Natural killer cell (primary cell): Measurements from ENCODE around the gene WNT4. TPM values are rescaled to one million over a fixed set of nuclear protein-coding genes. Genes with fewer than 3 reads are reported as not detected.

Source experiments
- ATAC-seq, 3 donors: fragments of 150-1000 bp in 2 of 3; fragments of 200-7000 bp in 1 of 3; cut with Tn5 transposase; 1 replicate in 1 of 3; 2 replicates in 2 of 3; pipeline ENCODE4 v1.10.0; 2021; ENCODE audit warnings: mild to moderate bottlenecking in 2 of 3, moderate library complexity in 2 of 3
- DNase-seq, 2 donors: peaks; one replicate each; pipeline versions ENCODE4 v3.0.0 to v3.0.0-alpha.2; 2013 to 2021; ENCODE audit warnings: mixed read lengths in 1 of 2
- H3K27ac ChIP-seq: one replicate; pipeline ENCODE4 v1.5.1; 2013; ENCODE audit warnings: mild to moderate bottlenecking, low read length
- H3K27me3 ChIP-seq: one replicate; pipeline ENCODE4 v1.6.1; 2013; ENCODE audit warnings: low read length; ENCODE audit not compliant: control insufficient read depth, insufficient read depth
- H3K36me3 ChIP-seq: one replicate; pipeline ENCODE4 v1.6.1; 2013; ENCODE audit warnings: low read length; ENCODE audit not compliant: control insufficient read depth, insufficient read depth
- H3K4me1 ChIP-seq: one replicate; pipeline ENCODE4 v1.6.1; 2013; ENCODE audit warnings: low read length; ENCODE audit not compliant: control insufficient read depth, insufficient read depth
- H3K4me3 ChIP-seq: one replicate; pipeline ENCODE4 v1.5.1; 2013; ENCODE audit warnings: low read length
- H3K9me3 ChIP-seq: one replicate; pipeline ENCODE4 v1.6.1; 2013; ENCODE audit warnings: low read length; ENCODE audit not compliant: control insufficient read depth, insufficient read depth
- H3K27ac Mint-ChIP-seq, 2 donors: one replicate each; pipeline ENCODE4 v1.8.0; 2022; ENCODE audit warnings: mild to moderate bottlenecking in 2 of 2, mixed read lengths in 2 of 2, moderate library complexity in 1 of 2
- H3K27me3 Mint-ChIP-seq, 2 donors: one replicate each; pipeline ENCODE4 v1.8.0; 2022; ENCODE audit warnings: low read depth in 2 of 2, mixed read lengths in 2 of 2
- H3K36me3 Mint-ChIP-seq: one replicate; pipeline ENCODE4 v1.8.0; 2022; ENCODE audit warnings: mixed read lengths
- H3K4me1 Mint-ChIP-seq, 2 donors: one replicate each; pipeline ENCODE4 v1.8.0; 2022; ENCODE audit warnings: mixed read lengths in 2 of 2
- H3K4me3 Mint-ChIP-seq: one replicate; pipeline ENCODE4 v1.8.0; 2022; ENCODE audit warnings: mild to moderate bottlenecking, moderate library complexity, mixed read lengths
- H3K9me3 Mint-ChIP-seq, 2 donors: one replicate each; pipeline ENCODE4 v1.8.0; 2022; ENCODE audit warnings: mixed read lengths in 2 of 2
- WGBS: methylation state at CpG from one replicate; pipeline ENCODE4 v1.1.7; 2013; ENCODE audit warnings: missing lambda C conversion rate; ENCODE audit not compliant: insufficient coverage; 5-methylcytosine and 5-hydroxymethylcytosine counted together
- intact Hi-C: fragments of 100-400 bp; cut with micrococcal nuclease; formaldehyde crosslinking; loops from one replicate; pipeline ENCODE4 v1.14.2; 2022
- total RNA-seq, 4 donors: library from RNA; stranded (reverse); fragments of 120-200 nt in 1 of 4; gene quantifications; one replicate each; pipeline versions ENCODE4 v1.2.3 to v1.2.4, GENCODE V29; 2013 to 2022
- TF ChIP-seq, protein P1 (sequence below): fragments of 200-600 bp; IDR thresholded peaks from one replicate; pipeline ENCODE4 v1.8.0; 2022; ENCODE audit warnings: antibody characterized with exemption

The WNT4 gene
- total RNA-seq, 3 donors from 2014 or later (not counting 1 experiment from before 2014, with no cell fraction given): not detected

GRCh38 chr1:22189619-22190018 is 46.7 kb upstream of the WNT4 start:
- 72% methylated on average over 4 of the region's 4 CpGs for WGBS
- Histone ChIP-seq H3K27me3 (peaks cover 2% of the 10 kb centered on the region), H3K27ac (no peak overlapping the region), H3K4me3 (no peak overlapping the region), H3K36me3 (no peaks in the 10 kb centered on the region), H3K9me3 (no peaks in the 10 kb centered on the region), H3K4me1 (no peaks in the 10 kb centered on the region)
- no peak overlapping the region for H3K4me3 Mint-ChIP-seq
- intact Hi-C loops: no loop called here
- ATAC-seq: no peak
- peaks cover 0 to 4% of the 10 kb centered on the region in 2 donors for H3K4me1 Mint-ChIP-seq
- TF ChIP-seq, protein P1, sequence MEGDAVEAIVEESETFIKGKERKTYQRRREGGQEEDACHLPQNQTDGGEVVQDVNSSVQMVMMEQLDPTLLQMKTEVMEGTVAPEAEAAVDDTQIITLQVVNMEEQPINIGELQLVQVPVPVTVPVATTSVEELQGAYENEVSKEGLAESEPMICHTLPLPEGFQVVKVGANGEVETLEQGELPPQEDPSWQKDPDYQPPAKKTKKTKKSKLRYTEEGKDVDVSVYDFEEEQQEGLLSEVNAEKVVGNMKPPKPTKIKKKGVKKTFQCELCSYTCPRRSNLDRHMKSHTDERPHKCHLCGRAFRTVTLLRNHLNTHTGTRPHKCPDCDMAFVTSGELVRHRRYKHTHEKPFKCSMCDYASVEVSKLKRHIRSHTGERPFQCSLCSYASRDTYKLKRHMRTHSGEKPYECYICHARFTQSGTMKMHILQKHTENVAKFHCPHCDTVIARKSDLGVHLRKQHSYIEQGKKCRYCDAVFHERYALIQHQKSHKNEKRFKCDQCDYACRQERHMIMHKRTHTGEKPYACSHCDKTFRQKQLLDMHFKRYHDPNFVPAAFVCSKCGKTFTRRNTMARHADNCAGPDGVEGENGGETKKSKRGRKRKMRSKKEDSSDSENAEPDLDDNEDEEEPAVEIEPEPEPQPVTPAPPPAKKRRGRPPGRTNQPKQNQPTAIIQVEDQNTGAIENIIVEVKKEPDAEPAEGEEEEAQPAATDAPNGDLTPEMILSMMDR: no peak
- no peaks in the 10 kb centered on the region for H3K9me3 Mint-ChIP-seq
- no peaks in the 10 kb centered on the region for H3K36me3 Mint-ChIP-seq
- H3K27me3 Mint-ChIP-seq: peaks cover 17 to 18% of the 10 kb centered on the region in 2 donors
- H3K27ac Mint-ChIP-seq: no peak overlapping the region
- no peak for DNase-seq

DNA sequence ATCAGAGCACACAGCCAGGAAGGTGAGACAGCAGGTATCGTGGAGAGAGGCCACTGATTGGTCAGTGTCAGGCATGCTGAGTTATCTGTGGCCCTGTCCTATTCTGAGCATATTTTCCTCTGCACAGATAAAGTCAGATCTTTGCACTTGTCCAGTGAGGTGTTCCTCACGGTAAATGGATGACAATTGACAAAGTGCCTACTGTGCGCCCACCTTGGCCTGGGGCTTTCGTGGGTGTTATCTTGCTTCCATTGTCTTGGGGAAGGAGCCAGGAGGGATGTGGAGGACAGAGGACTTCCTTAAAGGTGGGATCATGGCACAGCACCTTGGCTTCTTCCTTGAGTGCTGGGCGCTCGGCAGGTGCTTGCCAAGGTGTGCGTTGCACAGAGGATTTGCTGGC is 46.0 kb upstream of the WNT4 start:
- peaks cover 0 to 4% of the 10 kb centered on the region in 2 donors for H3K4me1 Mint-ChIP-seq
- Histone ChIP-seq H3K27me3 (peaks cover 2% of the 10 kb centered on the region), H3K36me3 (no peaks in the 10 kb centered on the region), H3K27ac (no peak overlapping the region), H3K9me3 (no peaks in the 10 kb centered on the region), H3K4me3 (no peak overlapping the region), H3K4me1 (no peaks in the 10 kb centered on the region)
- peaks cover 20 to 25% of the 10 kb centered on the region in 2 donors for H3K27me3 Mint-ChIP-seq
- H3K27ac Mint-ChIP-seq: no peak overlapping the region
- H3K4me3 Mint-ChIP-seq: no peak overlapping the region
- TF ChIP-seq, protein P1: no peak
- intact Hi-C loops: no loop called here
- 89% methylated on average over 7 of the region's 7 CpGs for WGBS
- DNase-seq (no peak), ATAC-seq (no peak)
- H3K36me3 Mint-ChIP-seq: no peaks in the 10 kb centered on the region
- H3K9me3 Mint-ChIP-seq: no peaks in the 10 kb centered on the region

DNA sequence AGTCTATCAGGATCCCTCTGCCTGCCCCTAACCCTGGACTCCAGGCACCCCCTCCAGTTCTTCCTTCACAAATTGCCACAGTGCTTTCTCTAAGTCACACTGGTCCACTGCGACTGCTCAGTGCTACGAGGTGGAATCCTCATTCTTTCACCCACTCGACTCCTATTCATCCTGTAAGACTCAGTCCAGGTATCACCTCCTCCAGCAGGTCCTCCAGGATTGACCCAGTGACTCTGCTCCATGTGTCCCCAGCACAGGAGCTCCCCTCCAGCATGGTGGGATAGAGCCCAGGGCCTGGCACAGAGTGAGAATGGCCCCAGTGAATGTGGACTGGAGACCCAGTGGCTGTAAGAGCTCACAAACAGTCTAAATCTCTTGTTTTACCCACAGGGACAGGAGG is 45.5 kb upstream of the WNT4 start:
- no peak for DNase-seq
- peaks cover 0 to 4% of the 10 kb centered on the region in 2 donors for H3K4me1 Mint-ChIP-seq
- no peak overlapping the region for H3K27ac Mint-ChIP-seq
- no peaks in the 10 kb centered on the region for H3K4me1 ChIP-seq
- H3K27me3 Mint-ChIP-seq: peaks cover 20 to 25% of the 10 kb centered on the region in 2 donors
- no peaks in the 10 kb centered on the region for H3K9me3 Mint-ChIP-seq
- no peaks in the 10 kb centered on the region for H3K36me3 Mint-ChIP-seq
- H3K27ac ChIP-seq: no peak overlapping the region
- TF ChIP-seq, protein P1: no peak
- no peaks in the 10 kb centered on the region for H3K9me3 ChIP-seq
- H3K4me3 ChIP-seq: no peak overlapping the region
- intact Hi-C loops: no loop called here
- peaks cover 2% of the 10 kb centered on the region for H3K27me3 ChIP-seq
- whole genome bisulfite sequencing: 73% methylated on average over 3 of the region's 3 CpGs
- H3K4me3 Mint-ChIP-seq: no peak overlapping the region
- no peak for ATAC-seq
- no peaks in the 10 kb centered on the region for H3K36me3 ChIP-seq

- H3K4me1 ChIP-seq: no peaks in the 10 kb centered on the region
- no peaks in the 10 kb centered on the region for H3K36me3 Mint-ChIP-seq
- no peaks in the 10 kb centered on the region for H3K9me3 Mint-ChIP-seq
Observed at GRCh38 chr1:22186311-22186710, 43.4 kb upstream of the WNT4 start.

More at GRCh38 chr1:22186311-22186710, 43.4 kb upstream of the WNT4 start:
- H3K9me3 ChIP-seq: no peaks in the 10 kb centered on the region
- no peak overlapping the region for H3K27ac ChIP-seq
- H3K27me3 ChIP-seq: peaks cover 2% of the 10 kb centered on the region
- intact Hi-C loops: no loop called here
- no peaks in the 10 kb centered on the region for H3K36me3 ChIP-seq
- DNase-seq: no peak
- Mint-ChIP-seq H3K4me1 (peaks cover 0 to 4% of the 10 kb centered on the region in 2 donors), H3K27me3 (peaks cover 29 to 34% of the 10 kb centered on the region in 2 donors), H3K4me3 (no peak overlapping the region), H3K27ac (no peak overlapping the region)
- ATAC-seq: no peak
- no peak overlapping the region for H3K4me3 ChIP-seq
- WGBS: 84% methylated on average over 7 of the region's 7 CpGs
- TF ChIP-seq, protein P1: no peak
